GM23338 (cell line): ENCODE measurements around the gene VPS54. TPM values are rescaled to one million over a fixed set of nuclear protein-coding genes. Genes with fewer than 3 reads are reported as not detected.

Experiments
- ATAC-seq: fragments of 200-7000 bp; cut with Tn5 transposase; 3 replicates; pipeline ENCODE4 v1.9.1; 2020
- DNase-seq: peaks from one replicate; pipeline ENCODE4 v3.0.0-alpha.2; 2015; ENCODE audit warnings: low spot score
- H2AFZ ChIP-seq: fragments of 200-600 bp; sonication (generic); 2 replicates; pipeline ENCODE4 v1.8.0; 2016; ENCODE audit warnings: antibody characterized with exemption, mild to moderate bottlenecking, moderate library complexity
- H3F3A ChIP-seq: fragments of 200-600 bp; sonication (generic); replicated peaks from 2 replicates; pipeline ENCODE4 v1.8.0; 2017; ENCODE audit warnings: antibody characterized with exemption, mixed run types, low read depth
- H3K27ac ChIP-seq: fragments of 200-600 bp; sonication (generic); 2 replicates; pipeline ENCODE4 v1.6.1; 2016; ENCODE audit warnings: low read depth
- H3K27me3 ChIP-seq: fragments of 200-600 bp; sonication (generic); 2 replicates; pipeline ENCODE4 v1.8.0; 2016; ENCODE audit warnings: mild to moderate bottlenecking, mixed run types, moderate library complexity; ENCODE audit not compliant: insufficient read depth
- H3K36me3 ChIP-seq: fragments of 200-600 bp; sonication (generic); 2 replicates; pipeline ENCODE4 v1.8.0; 2016; ENCODE audit warnings: mild to moderate bottlenecking; ENCODE audit not compliant: insufficient read depth
- H3K4me1 ChIP-seq: fragments of 200-600 bp; sonication (generic); 2 replicates; pipeline ENCODE4 v1.8.0; 2016; ENCODE audit warnings: mild to moderate bottlenecking, moderate library complexity; ENCODE audit not compliant: insufficient read depth
- H3K4me2 ChIP-seq: fragments of 200-600 bp; sonication (generic); 2 replicates; pipeline ENCODE4 v1.7.1; 2017; ENCODE audit warnings: mixed run types
- H3K4me3 ChIP-seq: fragments of 200-600 bp; sonication (generic); 2 replicates; pipeline ENCODE4 v1.6.1; 2016; ENCODE audit warnings: mixed run types
- H3K79me2 ChIP-seq: fragments of 200-600 bp; sonication (generic); replicated peaks from 2 replicates; pipeline ENCODE4 v1.8.0; 2017; ENCODE audit warnings: mild to moderate bottlenecking; ENCODE audit not compliant: insufficient read depth
- H3K9me2 ChIP-seq: fragments of 200-600 bp; sonication (generic); 2 replicates; pipeline ENCODE4 v1.8.0; 2017; ENCODE audit not compliant: insufficient read depth
- H4K20me1 ChIP-seq: fragments of 200-600 bp; sonication (generic); replicated peaks from 2 replicates; pipeline ENCODE4 v1.8.0; 2017; ENCODE audit warnings: mild to moderate bottlenecking; ENCODE audit not compliant: insufficient read depth
- H3K27ac Mint-ChIP-seq: 2 replicates; pipeline ENCODE4 v1.8.0; 2020; ENCODE audit warnings: inconsistent platforms, mild to moderate bottlenecking, moderate library complexity, mixed read lengths
- H3K27me3 Mint-ChIP-seq: 3 replicates; pipeline ENCODE4 v1.8.0; 2022; ENCODE audit warnings: low read depth, mild to moderate bottlenecking, moderate library complexity, mixed read lengths, inconsistent platforms; ENCODE audit not compliant: insufficient read depth, poor library complexity
- H3K36me3 Mint-ChIP-seq: 3 replicates; pipeline ENCODE4 v1.8.0; 2021; ENCODE audit warnings: low read depth, mild to moderate bottlenecking, inconsistent platforms, moderate library complexity, mixed read lengths
- H3K4me1 Mint-ChIP-seq: 3 replicates; pipeline ENCODE4 v1.8.0; 2020; ENCODE audit warnings: mild to moderate bottlenecking, inconsistent platforms, mixed read lengths
- H3K4me3 Mint-ChIP-seq: 3 replicates; pipeline ENCODE4 v1.8.0; 2021; ENCODE audit warnings: moderate library complexity, mild to moderate bottlenecking, inconsistent platforms, mixed read lengths
- H3K9me3 Mint-ChIP-seq: 3 replicates; pipeline ENCODE4 v1.8.0; 2020; ENCODE audit warnings: moderate library complexity, mild to moderate bottlenecking, inconsistent platforms, mixed read lengths
- CREB1 ChIP-seq: fragments of 250-450 bp; sonication (Bioruptor Pico); IDR thresholded peaks from 2 replicates; pipeline ENCODE4 v1.5.0; 2020; ENCODE audit warnings: low read depth, mild to moderate bottlenecking, moderate library complexity
- ETS1 ChIP-seq: IDR thresholded peaks from 2 replicates; pipeline ENCODE4 v1.6.1; 2016; ENCODE audit warnings: antibody characterized with exemption
- EZH2phosphoT487 ChIP-seq: fragments of 200-600 bp; sonication (generic); IDR thresholded peaks from one replicate; pipeline ENCODE4 v1.8.1; 2018; ENCODE audit warnings: antibody characterized with exemption; ENCODE audit not compliant: unreplicated experiment
- JUNB ChIP-seq: IDR thresholded peaks from one replicate; pipeline ENCODE4 v1.6.1; 2016; ENCODE audit warnings: antibody characterized with exemption; ENCODE audit not compliant: unreplicated experiment
- NANOG ChIP-seq: IDR thresholded peaks from 2 replicates; pipeline ENCODE4 v1.6.1; 2016; ENCODE audit warnings: antibody characterized with exemption, borderline replicate concordance
- POLR2AphosphoS5 ChIP-seq: IDR thresholded peaks from 2 replicates; pipeline ENCODE4 v1.6.1; 2016; ENCODE audit warnings: antibody characterized with exemption, low read depth
- REST ChIP-seq: IDR thresholded peaks from one replicate; pipeline ENCODE4 v1.6.1; 2018; ENCODE audit warnings: antibody characterized with exemption; ENCODE audit not compliant: unreplicated experiment
- polyA plus RNA-seq: library from polyadenylated mRNA; unstranded; fragments of >200 nt; fragmentation: Nextera tagmentation; extraction: Ambion mirVana; gene quantifications from 2 replicates; pipeline ENCODE4 v1.2.1, GENCODE V29; 2016
- total RNA-seq: library from RNA; depleted of rRNA; stranded (reverse); fragments of >200 nt; shearing (Covaris generic); gene quantifications from 2 replicates; pipeline ENCODE4 v1.2.3, GENCODE V29; 2014
- TF ChIP-seq, protein P1 (sequence below): fragments of 250-450 bp; sonication (Bioruptor Pico); IDR thresholded peaks from 2 replicates; pipeline ENCODE4 v1.5.0; 2020; ENCODE audit warnings: mild to moderate bottlenecking, moderate library complexity

The VPS54 gene
- total and polyA plus RNA-seq, 2 experiments from 2014 or later: 6.6 to 17.0 TPM

GRCh38 chr2:63876311-63876710 lies 142.9 kb downstream of the VPS54 start:
- Histone ChIP-seq H3K4me2 (no peak overlapping the region), H2AFZ (no peak overlapping the region), H4K20me1 (peaks cover 70% of the 10 kb centered on the region), H3K36me3 (peaks cover 27% of the 10 kb centered on the region), H3K27ac (peak overlapping the region; percentile 71; the same call in 1 of the 2 replicates), H3K4me1 (peaks cover 76% of the 10 kb centered on the region), H3K27me3 (no peaks in the 10 kb centered on the region), H3K9me2 (no peaks in the 10 kb centered on the region), H3K4me3 (no peak overlapping the region), H3K79me2 (peaks cover 99% of the 10 kb centered on the region), H3F3A (peaks cover 20% of the 10 kb centered on the region)
- Mint-ChIP-seq H3K9me3 (peaks cover 3% of the 10 kb centered on the region; the same call in 1 of the 3 replicates), H3K27me3 (peaks cover 4% of the 10 kb centered on the region), H3K4me3 (no peak overlapping the region; the same call in 2 of the 3 replicates), H3K27ac (peak overlapping the region; percentile 41), H3K4me1 (peaks cover 79% of the 10 kb centered on the region), H3K36me3 (peaks cover 81% of the 10 kb centered on the region)
- no peak; the same call in 1 of the 3 replicates for ATAC-seq
- no peak for DNase-seq
- TF ChIP-seq CREB1 (CRISPR knock-in tag) (no peak), POLR2AphosphoS5 (0 out of 2 replicates have a peak, but pooled peaks have one; percentile 1)

DNA sequence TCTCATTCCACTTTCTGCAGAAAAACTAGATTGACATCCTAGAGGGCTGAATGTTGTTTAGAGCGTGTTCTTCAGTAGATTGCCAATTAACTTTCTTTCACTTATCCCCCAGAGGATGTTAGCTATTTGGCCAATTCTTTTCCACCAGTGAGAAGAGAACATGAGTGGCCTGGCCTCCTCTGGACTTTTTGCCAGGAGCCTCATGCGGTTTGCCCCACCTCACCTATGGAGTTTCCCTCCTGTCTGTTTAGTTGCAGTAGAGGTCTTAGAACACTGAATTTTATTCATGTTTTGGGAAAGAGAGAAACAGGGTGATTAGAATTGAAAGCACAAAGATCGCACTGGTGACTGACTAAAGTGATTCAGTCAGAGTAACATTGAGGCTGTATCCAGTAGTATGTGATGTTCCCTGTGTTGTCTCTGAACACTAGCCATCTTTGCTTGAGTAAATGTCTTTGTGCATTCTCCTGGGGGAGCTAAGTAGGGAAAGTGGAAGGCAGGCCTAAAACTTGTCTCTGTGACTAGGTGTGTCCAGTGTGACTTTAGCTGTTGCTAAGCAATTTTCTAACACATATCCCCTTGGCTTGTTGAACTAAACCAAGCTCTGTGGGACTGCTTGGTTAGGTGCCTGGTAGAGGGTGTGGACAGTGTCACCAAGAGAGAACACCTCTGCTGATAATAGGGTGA lies 143.5 kb downstream of the VPS54 start:
- no peak overlapping the region for H3K4me2 ChIP-seq
- peaks cover 67% of the 10 kb centered on the region for H4K20me1 ChIP-seq
- H3K4me3 ChIP-seq: no peak overlapping the region
- no peak for DNase-seq
- Mint-ChIP-seq H3K4me3 (no peak overlapping the region), H3K27me3 (peaks cover 6% of the 10 kb centered on the region), H3K4me1 (peaks cover 76% of the 10 kb centered on the region), H3K9me3 (peaks cover 3% of the 10 kb centered on the region; the same call in 1 of the 3 replicates), H3K27ac (peak overlapping the region; percentile 4; the same call in 1 of the 2 replicates), H3K36me3 (peaks cover 80% of the 10 kb centered on the region)
- H3K79me2 ChIP-seq: peaks cover 99% of the 10 kb centered on the region
- H3K27ac ChIP-seq: peak overlapping the region; percentile 71
- no peaks in the 10 kb centered on the region for H3K27me3 ChIP-seq
- no peak; the same call in 2 of the 3 replicates for ATAC-seq
- no peaks in the 10 kb centered on the region for H3K9me2 ChIP-seq
- H3K36me3 ChIP-seq: peaks cover 25% of the 10 kb centered on the region
- no peak overlapping the region for H2AFZ ChIP-seq
- peaks cover 70% of the 10 kb centered on the region for H3K4me1 ChIP-seq
- H3F3A ChIP-seq: peaks cover 20% of the 10 kb centered on the region
- TF ChIP-seq ETS1: no peak
- TF ChIP-seq, protein P1, sequence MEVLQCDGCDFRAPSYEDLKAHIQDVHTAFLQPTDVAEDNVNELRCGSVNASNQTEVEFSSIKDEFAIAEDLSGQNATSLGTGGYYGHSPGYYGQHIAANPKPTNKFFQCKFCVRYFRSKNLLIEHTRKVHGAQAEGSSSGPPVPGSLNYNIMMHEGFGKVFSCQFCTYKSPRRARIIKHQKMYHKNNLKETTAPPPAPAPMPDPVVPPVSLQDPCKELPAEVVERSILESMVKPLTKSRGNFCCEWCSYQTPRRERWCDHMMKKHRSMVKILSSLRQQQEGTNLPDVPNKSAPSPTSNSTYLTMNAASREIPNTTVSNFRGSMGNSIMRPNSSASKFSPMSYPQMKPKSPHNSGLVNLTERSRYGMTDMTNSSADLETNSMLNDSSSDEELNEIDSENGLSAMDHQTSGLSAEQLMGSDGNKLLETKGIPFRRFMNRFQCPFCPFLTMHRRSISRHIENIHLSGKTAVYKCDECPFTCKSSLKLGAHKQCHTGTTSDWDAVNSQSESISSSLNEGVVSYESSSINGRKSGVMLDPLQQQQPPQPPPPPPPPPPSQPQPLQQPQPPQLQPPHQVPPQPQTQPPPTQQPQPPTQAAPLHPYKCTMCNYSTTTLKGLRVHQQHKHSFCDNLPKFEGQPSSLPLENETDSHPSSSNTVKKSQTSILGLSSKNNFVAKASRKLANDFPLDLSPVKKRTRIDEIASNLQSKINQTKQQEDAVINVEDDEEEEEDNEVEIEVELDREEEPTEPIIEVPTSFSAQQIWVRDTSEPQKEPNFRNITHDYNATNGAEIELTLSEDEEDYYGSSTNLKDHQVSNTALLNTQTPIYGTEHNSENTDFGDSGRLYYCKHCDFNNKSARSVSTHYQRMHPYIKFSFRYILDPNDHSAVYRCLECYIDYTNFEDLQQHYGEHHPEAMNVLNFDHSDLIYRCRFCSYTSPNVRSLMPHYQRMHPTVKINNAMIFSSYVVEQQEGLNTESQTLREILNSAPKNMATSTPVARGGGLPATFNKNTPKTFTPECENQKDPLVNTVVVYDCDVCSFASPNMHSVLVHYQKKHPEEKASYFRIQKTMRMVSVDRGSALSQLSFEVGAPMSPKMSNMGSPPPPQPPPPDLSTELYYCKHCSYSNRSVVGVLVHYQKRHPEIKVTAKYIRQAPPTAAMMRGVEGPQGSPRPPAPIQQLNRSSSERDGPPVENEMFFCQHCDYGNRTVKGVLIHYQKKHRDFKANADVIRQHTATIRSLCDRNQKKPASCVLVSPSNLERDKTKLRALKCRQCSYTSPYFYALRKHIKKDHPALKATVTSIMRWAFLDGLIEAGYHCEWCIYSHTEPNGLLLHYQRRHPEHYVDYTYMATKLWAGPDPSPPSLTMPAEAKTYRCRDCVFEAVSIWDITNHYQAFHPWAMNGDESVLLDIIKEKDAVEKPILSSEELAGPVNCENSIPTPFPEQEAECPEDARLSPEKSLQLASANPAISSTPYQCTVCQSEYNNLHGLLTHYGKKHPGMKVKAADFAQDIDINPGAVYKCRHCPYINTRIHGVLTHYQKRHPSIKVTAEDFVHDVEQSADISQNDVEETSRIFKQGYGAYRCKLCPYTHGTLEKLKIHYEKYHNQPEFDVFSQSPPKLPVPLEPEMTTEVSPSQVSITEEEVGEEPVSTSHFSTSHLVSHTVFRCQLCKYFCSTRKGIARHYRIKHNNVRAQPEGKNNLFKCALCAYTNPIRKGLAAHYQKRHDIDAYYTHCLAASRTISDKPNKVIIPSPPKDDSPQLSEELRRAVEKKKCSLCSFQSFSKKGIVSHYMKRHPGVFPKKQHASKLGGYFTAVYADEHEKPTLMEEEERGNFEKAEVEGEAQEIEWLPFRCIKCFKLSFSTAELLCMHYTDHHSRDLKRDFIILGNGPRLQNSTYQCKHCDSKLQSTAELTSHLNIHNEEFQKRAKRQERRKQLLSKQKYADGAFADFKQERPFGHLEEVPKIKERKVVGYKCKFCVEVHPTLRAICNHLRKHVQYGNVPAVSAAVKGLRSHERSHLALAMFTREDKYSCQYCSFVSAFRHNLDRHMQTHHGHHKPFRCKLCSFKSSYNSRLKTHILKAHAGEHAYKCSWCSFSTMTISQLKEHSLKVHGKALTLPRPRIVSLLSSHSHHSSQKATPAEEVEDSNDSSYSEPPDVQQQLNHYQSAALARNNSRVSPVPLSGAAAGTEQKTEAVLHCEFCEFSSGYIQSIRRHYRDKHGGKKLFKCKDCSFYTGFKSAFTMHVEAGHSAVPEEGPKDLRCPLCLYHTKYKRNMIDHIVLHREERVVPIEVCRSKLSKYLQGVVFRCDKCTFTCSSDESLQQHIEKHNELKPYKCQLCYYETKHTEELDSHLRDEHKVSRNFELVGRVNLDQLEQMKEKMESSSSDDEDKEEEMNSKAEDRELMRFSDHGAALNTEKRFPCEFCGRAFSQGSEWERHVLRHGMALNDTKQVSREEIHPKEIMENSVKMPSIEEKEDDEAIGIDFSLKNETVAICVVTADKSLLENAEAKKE (CRISPR knock-in tag): no peak
- no peak for TF ChIP-seq NANOG
- no peak for TF ChIP-seq REST
- no peak for TF ChIP-seq EZH2phosphoT487
- no peak for TF ChIP-seq JUNB
